SW480 (cell line): ENCODE measurements around the gene TMEM44.
"Not testable (repeated sequence)": the region's sequence is repeated elsewhere in the genome, so short reads cannot be mapped to it uniquely, and the experiment has no call there.

Source experiments
- DNase-seq: peaks from one replicate; pipeline ENCODE4 v3.0.0-alpha.2; 2016; ENCODE audit warnings: low spot score

TMEM44 gene

GRCh38 chr3:194554473-194555123, 78.6 kb downstream of the TMEM44 start:
- no peak for DNase-seq

DNA sequence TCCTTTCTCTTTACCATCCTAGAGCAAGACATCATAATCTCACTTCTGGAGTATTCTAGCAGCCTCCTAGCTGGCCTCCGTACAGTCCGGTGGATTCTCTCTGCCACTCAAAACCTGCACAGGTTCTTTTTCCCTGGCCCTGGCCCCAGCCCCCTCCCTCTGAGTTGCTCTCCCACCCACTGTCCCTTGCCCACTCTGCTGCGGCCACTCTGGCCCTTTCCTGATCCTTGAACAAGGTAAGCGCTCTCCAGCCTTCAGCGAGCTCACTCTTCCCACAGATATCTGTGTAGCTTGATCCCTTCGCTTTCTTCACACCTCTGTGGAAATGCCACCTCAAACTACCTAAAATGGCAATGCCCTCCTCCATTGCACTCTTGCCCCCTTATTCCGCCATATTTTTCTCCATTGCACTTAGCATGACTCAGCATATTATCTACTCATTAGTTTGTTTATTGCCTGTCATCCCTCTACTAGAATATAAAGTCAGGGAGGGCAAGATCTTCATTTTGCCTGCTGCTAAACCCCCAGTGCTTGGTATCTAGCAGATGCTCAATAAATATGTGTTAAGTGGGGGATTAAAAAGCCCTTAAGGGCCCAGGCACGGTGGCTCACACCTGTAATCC, 80.8 kb downstream of the TMEM44 start:
- no peak for DNase-seq

- DNase-seq, result no peak
Measured at GRCh38 chr3:194549853-194550252, 83.4 kb downstream of the TMEM44 start.

DNA sequence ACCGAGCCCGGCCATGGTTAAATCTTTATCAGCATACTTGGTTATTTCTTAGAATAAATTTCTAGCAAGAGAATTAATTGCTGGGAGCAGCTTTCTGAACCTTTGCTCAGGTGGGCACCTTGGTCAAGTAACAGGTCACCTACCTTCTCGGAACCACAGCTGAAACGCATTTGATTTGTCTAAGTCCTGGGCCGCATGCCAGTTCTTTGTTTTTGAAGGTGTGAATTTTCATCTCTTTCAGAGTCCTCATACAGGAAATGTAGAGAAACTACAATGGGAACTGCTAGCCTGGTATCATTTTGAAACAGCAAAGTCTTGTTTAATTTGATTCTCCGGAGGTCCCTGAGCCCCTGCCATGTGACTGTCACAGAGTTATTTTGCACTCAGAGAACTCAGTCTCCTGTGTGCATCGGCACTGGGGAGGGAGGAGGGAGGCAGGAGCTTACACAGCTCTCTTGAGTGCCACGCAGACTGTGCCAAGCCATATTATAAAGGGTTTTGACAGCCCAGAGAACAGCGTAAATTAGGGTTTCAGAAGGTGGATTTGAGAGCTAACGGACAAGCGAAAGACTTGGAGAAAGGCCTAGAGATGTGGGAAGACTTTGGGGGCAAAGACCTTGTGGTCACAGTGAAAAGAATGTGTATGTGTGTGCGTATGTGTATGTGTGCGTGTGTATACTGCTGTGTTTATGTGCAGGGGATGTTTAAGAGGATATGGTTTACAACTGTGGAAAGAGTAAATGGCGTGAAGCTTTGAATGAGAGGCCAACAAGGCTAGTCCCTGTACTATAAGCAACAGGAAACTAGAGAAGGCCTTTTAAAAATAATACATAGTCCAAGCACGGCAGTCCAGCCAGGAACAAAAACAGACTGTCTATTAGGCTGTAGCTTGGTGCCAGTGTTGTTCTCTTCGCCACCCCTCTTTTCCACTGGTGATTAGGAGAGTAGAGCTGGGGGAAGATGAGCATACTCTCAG, 84.6 kb downstream of the TMEM44 start:
- no peak for DNase-seq

GRCh38 chr3:194547042-194547441, 86.2 kb downstream of the TMEM44 start:
- DNase-seq, result no peak

GRCh38 chr3:194545538-194545937, 87.7 kb downstream of the TMEM44 start:
- not testable (repeated sequence) for DNase-seq

GRCh38 chr3:194543550-194543949, 89.7 kb downstream of the TMEM44 start:
- DNase-seq, result no peak

GRCh38 chr3:194541483-194541882, 91.7 kb downstream of the TMEM44 start:
- no peak for DNase-seq

DNA sequence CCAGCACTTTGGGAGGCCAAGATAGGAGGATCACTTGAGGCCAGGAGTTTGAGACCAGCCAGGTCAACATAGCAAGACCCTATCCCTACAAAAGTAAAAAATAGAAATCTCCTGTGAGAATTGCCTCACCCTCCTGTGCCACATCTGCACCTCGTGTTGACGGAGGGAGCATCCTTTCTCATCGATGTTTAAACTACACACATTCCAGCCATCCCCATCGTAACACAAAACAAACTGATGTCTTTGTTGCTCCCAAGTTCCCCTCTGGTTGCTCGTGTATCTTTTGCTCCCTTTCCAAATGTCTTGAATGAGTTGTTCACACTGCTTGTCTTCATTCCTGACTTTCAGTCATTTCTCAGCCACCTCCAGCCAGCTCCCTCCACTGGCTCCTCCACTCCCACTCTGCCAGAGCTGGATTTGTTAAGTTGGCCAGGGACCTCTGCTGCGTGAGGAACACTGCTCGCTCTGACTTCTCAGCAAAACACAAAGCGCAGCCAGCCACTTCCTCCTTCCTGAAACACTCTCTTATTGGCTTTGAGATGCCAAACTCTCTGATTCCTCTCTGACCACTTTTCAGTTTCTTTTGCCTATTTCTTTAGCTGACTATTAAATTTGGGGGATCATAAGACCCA, 92.8 kb downstream of the TMEM44 start:
- no peak for DNase-seq

- DNase-seq, result no peak
Measured at GRCh38 chr3:194539498-194539897, 93.7 kb downstream of the TMEM44 start.

DNA sequence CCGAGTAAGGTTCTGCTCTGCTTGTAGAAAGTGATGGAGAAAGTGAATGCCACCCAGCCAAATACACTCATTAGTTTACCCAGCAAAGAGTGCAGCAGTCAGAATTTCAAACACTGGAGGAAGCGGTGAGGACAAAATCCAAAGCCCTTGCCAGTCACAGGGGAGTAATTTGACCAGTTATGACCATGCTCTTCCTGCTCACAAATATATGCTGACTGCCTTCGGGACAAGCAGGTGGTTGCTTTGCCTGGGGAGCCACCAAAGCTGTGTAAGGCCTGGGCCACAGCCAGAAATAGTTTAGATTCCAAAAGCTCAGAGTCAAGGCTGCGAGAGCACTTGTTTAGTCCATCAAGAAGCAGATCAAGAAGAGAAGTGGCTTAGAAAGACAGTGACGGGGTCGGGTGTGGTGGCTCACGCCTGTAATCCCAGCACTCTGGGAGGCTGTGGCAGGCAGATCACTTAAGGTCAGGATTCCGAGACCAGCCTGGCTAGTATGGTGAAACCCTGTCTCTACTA, 95.4 kb downstream of the TMEM44 start:
- DNase-seq, result peak; percentile 51
